ENCODE data around the gene MICU1.

The MICU1 gene

GRCh38 chr10:72626444-72626754 is 520 bp upstream of the MICU1 start:
- no peak for DNase-seq

- DNase-seq: no peak
Measured at GRCh38 chr10:72625276-72625607, 637 bp downstream of the MICU1 start.

GRCh38 chr10:72622271-72622670 is 3.6 kb downstream of the MICU1 start:
- no peak for DNase-seq

GRCh38 chr10:72616716-72617115 is 9.2 kb downstream of the MICU1 start:
- no peak for DNase-seq

- no peak for DNase-seq
Measured at GRCh38 chr10:72615970-72616369, 9.9 kb downstream of the MICU1 start.

- no peak for DNase-seq
Measured at GRCh38 chr10:72612203-72612826, 13.6 kb downstream of the MICU1 start.

- DNase-seq: no peak
Measured at GRCh38 chr10:72611783-72612182, 14.1 kb downstream of the MICU1 start.

GRCh38 chr10:72610466-72610865 is 15.4 kb downstream of the MICU1 start:
- DNase-seq: no peak

- DNase-seq: no peak
Measured at GRCh38 chr10:72605122-72605521, 20.8 kb downstream of the MICU1 start.

- DNase-seq: no peak
Measured at GRCh38 chr10:72601144-72601543, 24.7 kb downstream of the MICU1 start.

- no peak for DNase-seq
Measured at GRCh38 chr10:72598769-72599701, 26.8 kb downstream of the MICU1 start.

- no peak for DNase-seq
Measured at GRCh38 chr10:72597897-72598296, 28.0 kb downstream of the MICU1 start.

- no peak for DNase-seq
Measured at GRCh38 chr10:72595436-72595835, 30.4 kb downstream of the MICU1 start.

GRCh38 chr10:72593963-72594362 is 31.9 kb downstream of the MICU1 start:
- no peak for DNase-seq

GRCh38 chr10:72588266-72588665 is 37.6 kb downstream of the MICU1 start:
- DNase-seq: no peak

GRCh38 chr10:72587568-72587967 is 38.3 kb downstream of the MICU1 start:
- DNase-seq: no peak

GRCh38 chr10:72574636-72575035 is 51.2 kb downstream of the MICU1 start:
- no peak for DNase-seq

GRCh38 chr10:72573079-72573478 is 52.8 kb downstream of the MICU1 start:
- no peak for DNase-seq

GRCh38 chr10:72567889-72568640 is 57.8 kb downstream of the MICU1 start:
- no peak for DNase-seq

- DNase-seq: no peak
Measured at GRCh38 chr10:72567421-72567820, 58.5 kb downstream of the MICU1 start.

- no peak for DNase-seq
Measured at GRCh38 chr10:72564596-72564995, 61.3 kb downstream of the MICU1 start.

GRCh38 chr10:72563327-72563932 is 62.4 kb downstream of the MICU1 start:
- no peak for DNase-seq

GRCh38 chr10:72561745-72562166 is 64.1 kb downstream of the MICU1 start:
- no peak for DNase-seq
